AG10803 (cell line): ENCODE results near the gene PCBP3.

ENCODE experiments used
- DNase-seq: peaks from one replicate; pipeline ENCODE4 v3.0.0; 2010; ENCODE audit warnings: low read depth
- H3K4me3 ChIP-seq: 2 replicates; pipeline ENCODE4 v1.5.1; 2011; ENCODE audit warnings: mild to moderate bottlenecking, low read length, control low read depth
- CTCF ChIP-seq: conservative IDR thresholded peaks from 2 replicates; pipeline ENCODE4 v1.5.1; 2011; ENCODE audit warnings: mild to moderate bottlenecking, low read length, control low read depth, inconsistent platforms

The PCBP3 gene

GRCh38 chr21:45910155-45910547 is 266.6 kb downstream of the PCBP3 start:
- no peak for TF ChIP-seq CTCF
- H3K4me3 ChIP-seq, result no peak overlapping the region
- DNase-seq, result no peak

GRCh38 chr21:45910548-45911221 is 267.2 kb downstream of the PCBP3 start:
- TF ChIP-seq CTCF, result no peak

GRCh38 chr21:45911806-45912325 is 268.3 kb downstream of the PCBP3 start:
- no peak for TF ChIP-seq CTCF
- DNase-seq, result no peak

More at GRCh38 chr21:45910548-45911221, 267.2 kb downstream of the PCBP3 start:
- no peak overlapping the region for H3K4me3 ChIP-seq
- no peak for DNase-seq

GRCh38 chr21:45912611-45913417 is 269.3 kb downstream of the PCBP3 start:
- no peak for TF ChIP-seq CTCF
- no peak for DNase-seq
- H3K4me3 ChIP-seq, result no peak overlapping the region

More at GRCh38 chr21:45911806-45912325, 268.3 kb downstream of the PCBP3 start:
- H3K4me3 ChIP-seq, result no peak overlapping the region

GRCh38 chr21:45913418-45913765 is 269.9 kb downstream of the PCBP3 start:
- H3K4me3 ChIP-seq, result no peak overlapping the region
- TF ChIP-seq CTCF, result no peak
- DNase-seq, result no peak

- DNase-seq, result no peak
- no peak overlapping the region for H3K4me3 ChIP-seq
- TF ChIP-seq CTCF, result no peak
Measured at GRCh38 chr21:45913886-45914285, 270.4 kb downstream of the PCBP3 start.
